NCI-H748 (cell line): ENCODE results near the gene PHKG1.
"Not testable (repeated sequence)": the region's sequence is repeated elsewhere in the genome, so short reads cannot be mapped to it uniquely, and the experiment has no call there.

ENCODE experiments used
- DNase-seq: peaks from one replicate; lab custom pipeline; 2025; ENCODE audit not compliant: unreplicated experiment; lab: John Stamatoyannopoulos, UW

Gene PHKG1

DNA sequence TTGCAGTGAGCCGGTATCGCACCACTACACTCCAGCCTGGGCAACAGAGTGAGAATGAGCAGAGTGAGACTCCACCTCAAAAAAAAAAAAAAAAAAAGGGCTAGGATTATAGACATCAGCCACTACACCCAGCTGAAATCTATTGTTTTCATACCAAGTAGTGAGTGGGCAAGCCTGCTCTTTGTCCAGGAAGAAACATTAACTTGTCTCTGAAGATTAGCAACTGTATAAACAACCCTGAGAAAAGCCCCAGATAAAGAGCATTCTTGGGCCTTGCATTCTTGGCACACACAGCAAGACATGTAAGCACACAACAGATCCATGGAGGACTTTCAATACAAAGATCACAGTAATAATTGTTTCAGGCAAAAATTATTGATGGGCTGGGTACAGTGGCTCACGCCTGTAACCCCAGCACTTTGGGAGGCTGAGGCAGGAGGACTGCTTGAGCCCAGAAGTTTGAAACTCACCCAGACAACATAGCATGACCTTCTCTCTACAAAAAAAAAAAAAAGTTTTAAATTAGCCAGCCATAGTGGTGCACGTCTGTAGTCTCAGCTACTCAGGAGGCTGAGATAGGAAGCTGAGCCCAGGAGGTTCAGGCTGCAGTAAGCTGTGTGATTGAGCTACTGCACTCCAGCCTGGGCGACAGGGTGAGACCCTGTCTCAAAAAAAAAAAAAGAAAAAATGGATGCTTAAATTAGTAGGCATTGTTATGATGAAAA is 45.9 kb downstream of the PHKG1 start:
- no peak for DNase-seq

DNA sequence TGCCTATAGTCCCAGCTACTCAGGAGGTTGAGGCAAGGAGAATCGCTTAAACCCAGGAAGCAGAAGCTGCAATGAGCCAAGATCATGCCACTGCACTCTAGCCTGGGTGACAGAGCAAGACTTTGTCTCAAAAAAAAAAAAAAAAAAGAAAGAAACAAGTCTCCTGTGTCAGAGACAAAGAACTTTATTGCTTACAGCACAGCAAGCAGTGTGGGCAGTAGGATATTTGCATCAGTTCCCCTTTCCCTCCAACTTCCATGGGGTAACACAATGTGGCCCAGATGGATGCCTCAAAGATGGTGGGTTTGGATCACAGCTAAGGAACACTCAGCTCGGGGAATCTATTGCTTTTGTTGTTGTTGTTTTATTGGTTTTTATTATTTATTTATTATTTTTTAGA is 47.0 kb downstream of the PHKG1 start:
- DNase-seq, result not testable (repeated sequence)

DNA sequence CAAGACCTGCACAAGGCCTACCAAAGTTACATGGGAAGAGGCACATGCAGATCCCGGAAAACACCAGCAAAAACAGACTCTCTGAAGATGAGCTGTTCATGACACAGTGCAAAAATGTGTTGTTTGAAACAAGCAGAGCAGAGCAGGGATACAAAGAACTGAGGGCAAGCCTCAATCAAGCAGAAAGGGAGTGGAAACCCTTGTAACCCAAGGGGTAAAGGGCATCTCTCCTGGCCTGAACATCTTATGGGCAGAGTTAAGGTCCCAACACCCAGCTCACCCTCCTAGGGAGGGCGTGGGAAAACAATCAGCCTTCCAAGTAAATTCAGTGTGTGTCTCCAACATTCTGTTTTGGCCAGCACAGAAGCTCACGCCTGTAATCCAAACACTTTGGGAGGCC is 52.0 kb downstream of the PHKG1 start:
- no peak for DNase-seq

DNA sequence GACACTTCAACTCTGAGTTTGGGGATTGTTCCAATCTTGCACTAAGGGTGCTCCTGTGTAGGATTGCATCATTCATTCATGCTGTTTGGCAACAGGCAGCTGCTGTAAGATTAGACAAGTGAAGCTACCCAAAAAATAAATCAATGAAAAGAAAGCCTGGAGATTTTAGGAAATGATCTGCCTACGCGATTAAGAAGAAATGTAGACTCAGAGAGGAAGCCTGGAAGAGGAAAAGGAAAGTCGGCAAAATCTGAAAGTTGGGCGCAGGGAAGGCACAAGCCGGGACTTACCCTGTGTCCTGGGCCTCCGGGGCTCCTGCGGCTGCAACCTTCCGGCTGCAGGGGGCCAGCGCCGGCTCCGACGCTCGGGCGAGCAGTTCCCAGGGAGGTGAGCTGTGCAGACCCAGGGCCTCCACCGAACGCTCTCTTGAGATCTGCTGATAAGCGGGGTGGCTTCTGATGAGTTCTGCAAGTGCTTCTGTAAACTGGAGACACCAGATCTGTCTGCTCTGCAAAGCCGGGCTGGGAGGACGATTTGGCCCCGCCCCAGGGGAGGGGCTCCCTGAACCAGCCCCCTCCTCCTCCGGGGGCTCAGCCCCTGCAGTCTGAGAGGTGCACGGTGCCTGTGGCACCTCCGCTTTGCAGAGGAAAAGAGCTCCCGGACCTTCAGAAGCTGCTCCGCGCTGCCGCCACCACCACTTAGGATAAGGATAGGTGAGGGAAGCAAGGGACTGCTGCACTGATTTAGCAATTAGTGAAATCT is 58.9 kb downstream of the PHKG1 start:
- peak; percentile 93 for DNase-seq

DNA sequence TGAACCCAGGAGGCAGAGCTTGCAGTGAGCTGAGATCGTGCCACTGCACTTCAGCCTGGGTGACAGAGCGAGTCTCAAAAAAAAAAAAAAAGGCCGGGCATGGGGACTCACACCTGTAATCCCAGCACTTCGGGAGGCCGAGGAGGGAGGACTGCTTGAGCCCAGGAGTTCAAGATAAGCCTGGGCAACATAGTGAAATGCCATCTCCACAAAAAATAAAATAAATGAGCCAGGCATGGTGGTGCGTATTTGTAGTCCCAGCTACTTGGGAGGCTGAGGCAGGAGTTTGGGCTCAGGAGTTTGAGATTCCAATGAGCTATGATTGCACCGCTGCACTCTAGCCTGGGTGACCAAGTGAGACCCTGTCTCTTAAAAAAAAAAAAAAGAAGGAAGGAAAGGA is 60.2 kb downstream of the PHKG1 start:
- not testable (repeated sequence) for DNase-seq

DNA sequence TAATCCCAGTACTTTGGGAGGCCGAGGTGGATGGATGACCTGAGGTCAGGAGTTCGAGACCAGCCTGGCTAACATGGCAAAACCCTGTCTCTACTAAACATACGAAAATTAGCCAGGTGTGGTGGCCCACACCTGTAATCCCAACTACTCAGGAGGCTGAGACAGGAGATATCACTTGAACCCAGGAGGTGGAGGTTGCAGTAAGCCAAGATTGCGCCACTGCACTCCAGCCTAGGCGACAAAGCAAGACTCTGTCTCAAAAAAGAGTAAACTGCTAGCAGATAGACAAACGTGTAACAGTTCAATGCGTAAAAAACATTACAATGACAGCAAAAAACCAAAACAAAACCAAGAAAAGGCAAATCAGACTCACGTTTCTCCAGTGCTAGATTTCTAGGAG is 61.2 kb downstream of the PHKG1 start:
- not testable (repeated sequence) for DNase-seq

DNA sequence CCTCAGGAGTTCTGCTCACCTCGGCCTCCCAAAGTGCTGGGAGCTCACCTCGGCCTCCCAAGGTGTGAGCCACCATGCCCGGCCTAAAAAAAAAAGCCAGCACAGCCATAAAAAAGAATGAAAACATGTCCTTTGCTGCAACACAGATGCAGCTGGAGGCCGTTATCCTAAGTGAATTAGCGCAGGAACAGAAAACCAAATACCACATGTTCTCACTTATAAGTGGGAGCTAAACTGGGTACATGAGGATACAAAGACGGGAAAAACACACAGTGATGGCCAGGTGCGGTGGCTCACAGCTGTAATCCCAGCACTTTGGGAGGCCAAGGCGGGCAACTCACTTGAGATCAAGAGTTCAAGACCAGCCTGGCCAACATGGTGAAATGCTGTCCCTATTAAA is 62.4 kb downstream of the PHKG1 start:
- DNase-seq, result no peak
